ENCODE results near the gene OR8G5.
"Not testable (repeated sequence)": the region's sequence is repeated elsewhere in the genome, so short reads cannot be mapped to it uniquely, and the experiment has no call there.

Gene OR8G5

DNA sequence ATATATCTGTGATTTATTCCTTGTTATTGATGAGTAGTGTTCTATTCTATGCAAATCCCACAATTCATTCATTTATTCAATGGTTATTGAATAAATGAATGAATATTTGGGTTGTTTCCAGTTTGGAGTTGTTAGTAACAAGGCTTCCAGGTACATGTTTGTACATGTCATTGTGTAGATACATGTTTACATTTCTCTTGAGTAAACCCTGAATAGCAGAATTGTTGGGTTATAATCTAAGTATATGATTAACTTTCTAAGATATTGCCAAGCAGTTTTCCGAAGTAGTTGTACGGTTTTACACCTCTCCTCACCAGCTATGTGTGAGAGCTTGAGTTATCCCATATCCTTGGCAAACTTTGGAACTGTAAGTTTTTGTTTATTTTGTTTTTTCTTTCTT lies 33.8 kb upstream of the OR8G5 start:
- TF ChIP-seq, protein P1, sequence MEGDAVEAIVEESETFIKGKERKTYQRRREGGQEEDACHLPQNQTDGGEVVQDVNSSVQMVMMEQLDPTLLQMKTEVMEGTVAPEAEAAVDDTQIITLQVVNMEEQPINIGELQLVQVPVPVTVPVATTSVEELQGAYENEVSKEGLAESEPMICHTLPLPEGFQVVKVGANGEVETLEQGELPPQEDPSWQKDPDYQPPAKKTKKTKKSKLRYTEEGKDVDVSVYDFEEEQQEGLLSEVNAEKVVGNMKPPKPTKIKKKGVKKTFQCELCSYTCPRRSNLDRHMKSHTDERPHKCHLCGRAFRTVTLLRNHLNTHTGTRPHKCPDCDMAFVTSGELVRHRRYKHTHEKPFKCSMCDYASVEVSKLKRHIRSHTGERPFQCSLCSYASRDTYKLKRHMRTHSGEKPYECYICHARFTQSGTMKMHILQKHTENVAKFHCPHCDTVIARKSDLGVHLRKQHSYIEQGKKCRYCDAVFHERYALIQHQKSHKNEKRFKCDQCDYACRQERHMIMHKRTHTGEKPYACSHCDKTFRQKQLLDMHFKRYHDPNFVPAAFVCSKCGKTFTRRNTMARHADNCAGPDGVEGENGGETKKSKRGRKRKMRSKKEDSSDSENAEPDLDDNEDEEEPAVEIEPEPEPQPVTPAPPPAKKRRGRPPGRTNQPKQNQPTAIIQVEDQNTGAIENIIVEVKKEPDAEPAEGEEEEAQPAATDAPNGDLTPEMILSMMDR (IDR thresholded peaks at IDR 0.05; ENCODE audit: extremely low read depth, missing control alignments), result no peak
- DNase-seq (ENCODE audit: low spot score), result no peak

DNA sequence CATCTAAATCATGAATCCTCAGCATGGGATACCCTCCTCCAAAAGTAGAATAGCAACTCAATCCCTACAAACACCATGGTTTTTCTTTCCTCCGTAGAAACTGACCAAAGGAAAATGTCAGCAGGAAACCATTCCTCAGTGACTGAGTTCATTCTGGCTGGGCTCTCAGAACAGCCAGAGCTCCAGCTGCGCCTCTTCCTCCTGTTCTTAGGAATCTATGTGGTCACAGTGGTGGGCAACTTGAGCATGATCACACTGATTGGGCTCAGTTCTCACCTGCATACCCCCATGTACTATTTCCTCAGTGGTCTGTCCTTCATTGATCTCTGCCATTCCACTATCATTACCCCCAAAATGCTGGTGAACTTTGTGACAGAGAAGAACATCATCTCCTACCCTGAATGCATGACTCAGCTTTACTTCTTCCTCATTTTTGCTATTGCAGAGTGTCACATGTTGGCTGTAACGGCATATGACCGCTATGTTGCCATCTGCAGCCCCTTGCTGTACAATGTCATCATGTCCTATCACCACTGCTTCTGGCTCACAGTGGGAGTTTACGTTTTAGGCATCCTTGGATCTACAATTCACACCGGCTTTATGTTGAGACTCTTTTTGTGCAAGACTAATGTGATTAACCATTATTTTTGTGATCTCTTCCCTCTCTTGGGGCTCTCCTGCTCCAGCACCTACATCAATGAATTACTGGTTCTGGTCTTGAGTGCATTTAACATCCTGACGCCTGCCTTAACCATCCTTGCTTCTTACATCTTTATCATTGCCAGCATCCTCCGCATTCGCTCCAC lies 31.4 kb upstream of the OR8G5 start:
- not testable (repeated sequence) for DNase-seq (ENCODE audit: low spot score)

DNA sequence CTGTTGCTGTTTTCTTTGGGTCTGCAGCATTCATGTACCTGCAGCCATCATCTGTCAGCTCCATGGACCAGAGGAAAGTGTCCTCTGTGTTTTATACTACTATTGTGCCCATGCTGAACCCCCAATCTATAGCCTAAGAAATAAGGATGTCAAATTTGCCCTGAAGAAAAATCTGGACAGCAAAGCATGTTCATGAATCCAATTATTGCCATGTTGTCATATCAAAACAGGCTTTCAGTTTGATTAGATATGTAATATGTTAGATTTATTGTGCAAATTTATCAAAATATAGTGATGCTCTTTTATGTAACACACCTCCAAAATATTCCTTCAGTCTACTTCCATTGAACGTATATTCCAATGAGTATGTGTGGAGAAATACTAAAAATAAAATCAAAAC lies 30.7 kb upstream of the OR8G5 start:
- TF ChIP-seq, protein P1 (IDR thresholded peaks at IDR 0.05; ENCODE audit: extremely low read depth, missing control alignments), result no peak
- DNase-seq (ENCODE audit: low spot score), result no peak

DNA sequence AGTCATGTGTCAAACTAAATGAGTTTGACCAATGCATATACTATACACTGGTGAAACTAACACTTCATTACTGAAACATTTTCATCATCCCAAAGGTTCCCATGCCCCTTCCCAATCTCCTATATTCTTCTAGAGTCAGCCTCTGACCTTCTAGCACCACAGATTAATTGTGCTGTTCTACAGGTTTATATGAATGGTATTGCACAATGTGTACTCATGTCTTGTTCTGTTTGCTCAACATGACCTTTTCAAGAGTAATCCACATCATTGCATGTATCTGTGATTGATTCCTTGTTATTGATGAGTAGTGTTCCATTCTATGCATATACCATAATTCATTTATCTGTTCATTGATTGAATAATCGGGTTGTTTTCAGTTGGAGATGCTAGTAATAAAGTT lies 22.8 kb upstream of the OR8G5 start:
- DNase-seq (ENCODE audit: low spot score), result no peak
- TF ChIP-seq, protein P1 (IDR thresholded peaks at IDR 0.05; ENCODE audit: extremely low read depth, missing control alignments), result no peak

DNA sequence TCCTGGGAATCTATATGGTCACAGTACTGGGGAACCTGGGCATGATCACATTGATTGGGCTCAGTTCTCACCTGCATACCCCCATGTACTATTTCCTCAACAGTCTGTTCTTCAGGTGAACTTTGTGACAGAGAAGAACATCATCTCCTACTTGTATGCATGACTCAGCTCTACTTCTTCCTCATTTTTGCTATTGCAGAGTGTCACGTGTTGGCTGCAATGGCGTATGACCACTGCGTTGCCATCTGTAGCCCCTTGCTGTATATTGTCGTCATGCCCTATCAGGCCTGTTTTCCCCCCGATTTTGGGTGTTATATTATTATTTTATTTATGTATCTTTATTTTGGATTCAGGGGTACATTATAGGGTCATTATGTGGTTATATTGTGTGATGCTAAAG lies 17.7 kb upstream of the OR8G5 start:
- no peak for DNase-seq (ENCODE audit: low spot score)
- TF ChIP-seq, protein P1 (IDR thresholded peaks at IDR 0.05; ENCODE audit: extremely low read depth, missing control alignments), result no peak

DNA sequence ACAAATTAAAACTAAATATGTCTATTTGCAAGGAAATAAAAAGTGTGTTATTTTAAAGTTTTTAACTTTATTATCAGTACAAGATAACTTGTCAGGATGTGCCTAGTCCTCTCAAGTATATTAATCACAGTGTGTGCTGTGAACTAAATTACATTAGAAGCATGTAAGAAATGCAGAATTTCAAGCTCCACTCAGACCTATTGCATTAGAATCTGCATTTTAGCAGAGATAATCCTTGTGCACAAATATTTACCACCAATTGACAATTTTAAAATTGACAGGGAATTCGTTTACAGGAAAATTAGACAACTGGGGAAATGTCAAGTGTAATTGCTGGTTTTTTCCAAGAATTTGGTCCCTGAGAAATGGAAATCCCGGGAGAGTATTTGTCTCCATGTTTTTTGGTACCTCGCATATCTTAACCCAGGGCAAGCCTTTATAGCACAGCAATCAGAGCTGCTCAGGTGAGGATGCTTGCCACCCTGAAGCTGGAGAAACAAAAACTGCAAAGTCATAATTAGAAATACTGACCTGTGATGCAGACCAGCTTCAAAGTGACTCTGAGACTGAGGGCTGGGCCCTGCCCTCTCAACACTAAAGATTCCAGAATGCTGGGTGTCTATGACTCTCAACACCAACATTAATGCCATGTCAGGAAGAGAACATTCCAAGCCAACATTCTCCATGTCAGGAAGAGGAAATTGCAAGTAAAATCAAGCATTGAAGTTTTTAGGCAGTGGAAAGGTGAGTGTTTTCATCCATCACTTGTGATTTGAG lies 15.4 kb upstream of the OR8G5 start, which contains the start of gene OR8G1:
Gene OR8G1 (plus strand): TSS at position 475 of the 777 bp plus-strand sequence. CDS start 8,581 bp downstream, outside the sequence.
- no peak for DNase-seq (ENCODE audit: low spot score)
- TF ChIP-seq, protein P1 (IDR thresholded peaks at IDR 0.05; ENCODE audit: extremely low read depth, missing control alignments), result no peak

DNA sequence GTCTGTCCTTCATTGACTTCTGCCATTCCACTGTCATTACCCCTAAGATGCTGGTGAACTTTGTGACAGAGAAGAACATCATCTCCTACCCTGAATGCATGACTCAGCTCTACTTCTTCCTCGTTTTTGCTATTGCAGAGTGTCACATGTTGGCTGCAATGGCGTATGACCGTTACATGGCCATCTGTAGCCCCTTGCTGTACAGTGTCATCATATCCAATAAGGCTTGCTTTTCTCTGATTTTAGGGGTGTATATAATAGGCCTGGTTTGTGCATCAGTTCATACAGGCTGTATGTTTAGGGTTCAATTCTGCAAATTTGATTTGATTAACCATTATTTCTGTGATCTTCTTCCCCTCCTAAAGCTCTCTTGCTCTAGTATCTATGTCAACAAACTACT lies 6.3 kb upstream of the OR8G5 start:
- not testable (repeated sequence) for DNase-seq (ENCODE audit: low spot score)

DNA sequence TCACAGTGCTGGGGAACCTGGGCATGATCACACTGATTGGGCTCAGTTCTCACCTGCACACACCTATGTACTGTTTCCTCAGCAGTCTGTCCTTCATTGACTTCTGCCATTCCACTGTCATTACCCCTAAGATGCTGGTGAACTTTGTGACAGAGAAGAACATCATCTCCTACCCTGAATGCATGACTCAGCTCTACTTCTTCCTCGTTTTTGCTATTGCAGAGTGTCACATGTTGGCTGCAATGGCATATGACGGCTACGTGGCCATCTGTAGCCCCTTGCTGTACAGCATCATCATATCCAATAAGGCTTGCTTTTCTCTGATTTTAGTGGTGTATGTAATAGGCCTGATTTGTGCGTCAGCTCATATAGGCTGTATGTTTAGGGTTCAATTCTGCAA lies 8.9 kb downstream of the OR8G5 start:
- DNase-seq (ENCODE audit: low spot score), result not testable (repeated sequence)

DNA sequence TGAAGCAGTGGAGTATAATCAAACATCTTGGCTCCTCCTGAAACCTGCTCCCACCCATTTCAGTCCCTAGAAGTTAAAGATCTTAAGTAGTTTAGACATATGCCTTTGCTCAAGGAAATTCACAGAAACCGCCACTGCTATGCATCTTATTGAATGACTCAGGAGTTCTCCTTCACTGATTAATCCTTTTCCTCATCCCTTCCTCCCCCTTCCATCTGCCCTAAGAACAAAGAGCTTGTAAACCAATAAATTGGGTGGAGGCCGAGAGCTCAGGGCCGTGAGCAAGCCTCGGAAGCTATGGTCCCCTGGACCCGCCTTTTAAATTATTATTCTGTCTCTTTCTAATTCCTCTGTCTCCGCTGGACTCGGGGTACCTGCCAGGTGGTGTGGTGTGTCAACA lies 14.7 kb downstream of the OR8G5 start:
- DNase-seq (ENCODE audit: low spot score), result not testable (repeated sequence)

Measured in GM20000 (cell line).